ENCODE measurements around the gene STKLD1. TPM values are rescaled to one million over a fixed set of nuclear protein-coding genes. Genes with fewer than 3 reads are reported as not detected.

STKLD1 gene
- total RNA-seq, 1 donor from 2014 or later: 1.3 TPM

DNA sequence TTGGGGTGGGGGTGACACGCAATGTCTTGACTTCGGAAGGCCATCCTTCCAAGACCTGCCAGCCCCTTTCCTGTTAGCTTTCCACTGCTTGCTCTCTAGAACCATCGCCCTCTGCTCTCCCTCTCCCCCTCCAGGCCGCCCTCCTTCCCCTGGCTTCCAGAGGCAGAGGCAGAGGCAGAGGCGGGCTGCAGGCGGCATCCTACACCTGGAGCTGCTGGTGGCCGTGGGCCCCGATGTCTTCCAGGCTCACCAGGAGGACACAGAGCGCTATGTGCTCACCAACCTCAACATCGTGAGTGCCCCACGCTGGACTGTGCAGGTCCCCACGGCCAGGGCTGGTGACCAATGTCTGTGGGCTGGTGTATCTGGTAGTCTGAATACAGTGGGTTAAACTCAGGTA, 48.0 kb downstream of the STKLD1 start:
- TF ChIP-seq, protein P1, sequence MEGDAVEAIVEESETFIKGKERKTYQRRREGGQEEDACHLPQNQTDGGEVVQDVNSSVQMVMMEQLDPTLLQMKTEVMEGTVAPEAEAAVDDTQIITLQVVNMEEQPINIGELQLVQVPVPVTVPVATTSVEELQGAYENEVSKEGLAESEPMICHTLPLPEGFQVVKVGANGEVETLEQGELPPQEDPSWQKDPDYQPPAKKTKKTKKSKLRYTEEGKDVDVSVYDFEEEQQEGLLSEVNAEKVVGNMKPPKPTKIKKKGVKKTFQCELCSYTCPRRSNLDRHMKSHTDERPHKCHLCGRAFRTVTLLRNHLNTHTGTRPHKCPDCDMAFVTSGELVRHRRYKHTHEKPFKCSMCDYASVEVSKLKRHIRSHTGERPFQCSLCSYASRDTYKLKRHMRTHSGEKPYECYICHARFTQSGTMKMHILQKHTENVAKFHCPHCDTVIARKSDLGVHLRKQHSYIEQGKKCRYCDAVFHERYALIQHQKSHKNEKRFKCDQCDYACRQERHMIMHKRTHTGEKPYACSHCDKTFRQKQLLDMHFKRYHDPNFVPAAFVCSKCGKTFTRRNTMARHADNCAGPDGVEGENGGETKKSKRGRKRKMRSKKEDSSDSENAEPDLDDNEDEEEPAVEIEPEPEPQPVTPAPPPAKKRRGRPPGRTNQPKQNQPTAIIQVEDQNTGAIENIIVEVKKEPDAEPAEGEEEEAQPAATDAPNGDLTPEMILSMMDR (conservative IDR thresholded peaks at IDR 0.05; ENCODE audit: low read depth, low read length): no peak
- no peak for DNase-seq (ENCODE audit: low read depth)
- H3K4me3 ChIP-seq (ENCODE audit: low read depth, low read length): no peak overlapping the region

DNA sequence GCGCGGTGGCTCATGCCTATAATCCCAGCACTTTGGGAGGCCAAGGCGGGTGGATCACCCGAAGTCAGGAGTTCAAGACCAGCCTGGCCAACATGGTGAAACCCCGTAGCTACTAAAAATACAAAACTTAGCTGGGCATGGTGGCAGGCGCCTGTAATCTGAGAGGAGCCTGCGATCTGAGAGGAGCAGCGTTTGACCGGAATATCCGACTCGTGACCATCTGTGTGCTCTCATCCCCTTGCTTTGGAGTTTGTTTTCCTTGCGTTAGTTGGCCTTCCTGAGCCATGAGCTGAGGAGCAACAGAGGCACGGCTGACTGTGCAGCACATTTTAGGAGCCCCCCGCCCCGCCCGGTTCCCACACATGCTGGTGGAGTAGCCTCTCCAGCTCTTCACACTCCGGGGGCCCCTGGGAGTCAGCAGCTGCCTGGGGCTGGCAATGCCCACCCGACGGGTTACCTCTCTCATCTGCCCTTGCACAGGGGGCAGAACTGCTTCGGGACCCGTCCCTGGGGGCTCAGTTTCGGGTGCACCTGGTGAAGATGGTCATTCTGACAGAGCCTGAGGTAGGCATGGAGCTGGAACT, 49.0 kb downstream of the STKLD1 start:
- TF ChIP-seq, protein P1 (conservative IDR thresholded peaks at IDR 0.05; ENCODE audit: low read depth, low read length): no peak
- no peak overlapping the region for H3K4me3 ChIP-seq (ENCODE audit: low read depth, low read length)
- no peak for DNase-seq (ENCODE audit: low read depth)

DNA sequence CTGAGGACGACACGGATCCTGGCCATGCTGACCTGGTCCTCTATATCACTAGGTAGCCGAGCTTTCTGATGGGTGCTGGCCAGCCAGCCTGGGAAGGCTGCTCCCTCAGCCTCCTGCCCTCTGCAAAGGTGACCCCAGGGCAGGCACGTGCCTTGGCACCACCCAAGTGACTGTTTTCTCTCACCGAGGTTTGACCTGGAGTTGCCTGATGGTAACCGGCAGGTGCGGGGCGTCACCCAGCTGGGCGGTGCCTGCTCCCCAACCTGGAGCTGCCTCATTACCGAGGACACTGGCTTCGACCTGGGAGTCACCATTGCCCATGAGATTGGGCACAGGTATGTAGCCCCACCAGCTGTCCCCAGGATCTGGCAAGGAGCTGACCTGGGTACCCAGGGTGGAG, 49.8 kb downstream of the STKLD1 start:
- H3K4me3 ChIP-seq (ENCODE audit: low read depth, low read length): no peak overlapping the region
- TF ChIP-seq, protein P1 (conservative IDR thresholded peaks at IDR 0.05; ENCODE audit: low read depth, low read length): no peak

DNA sequence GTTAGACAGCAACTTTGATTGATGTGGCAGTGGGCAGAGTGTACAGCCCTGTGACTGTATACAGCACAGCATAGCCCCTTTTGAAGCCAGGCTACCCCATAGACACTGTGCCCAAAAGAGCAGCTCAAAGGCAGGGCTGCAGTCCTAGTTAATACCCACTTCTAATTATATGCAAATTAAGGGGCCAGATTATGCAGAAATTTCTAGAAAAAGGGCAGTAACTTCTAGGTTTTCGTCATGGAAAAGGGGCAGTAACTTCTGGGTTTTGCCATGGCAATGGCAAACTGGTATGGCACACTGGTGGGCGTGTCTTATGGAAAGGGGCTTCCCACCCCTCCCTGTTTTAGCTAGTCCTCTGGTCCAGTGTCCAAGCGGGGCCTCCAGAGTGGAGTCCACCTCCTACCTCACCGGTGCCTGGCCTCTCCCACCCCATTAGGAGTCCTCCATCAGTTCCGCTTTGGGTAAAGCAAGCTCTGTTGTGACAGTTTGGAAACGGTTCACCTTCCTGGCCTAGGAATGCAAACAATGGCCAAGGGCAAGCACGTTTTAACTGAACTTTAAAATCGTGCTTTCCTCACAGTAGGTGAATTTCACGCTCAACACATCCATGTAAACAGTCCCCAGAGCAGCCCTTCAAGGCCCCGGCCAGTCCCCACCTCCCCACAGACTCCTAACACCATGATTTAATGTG, 51.6 kb downstream of the STKLD1 start:
- no peak overlapping the region for H3K4me3 ChIP-seq (ENCODE audit: low read depth, low read length)
- DNase-seq (ENCODE audit: low read depth): no peak
- TF ChIP-seq, protein P1 (conservative IDR thresholded peaks at IDR 0.05; ENCODE audit: low read depth, low read length): no peak

More for the DNA sequence above, 49.8 kb downstream of the STKLD1 start:
- no peak for DNase-seq (ENCODE audit: low read depth)

DNA sequence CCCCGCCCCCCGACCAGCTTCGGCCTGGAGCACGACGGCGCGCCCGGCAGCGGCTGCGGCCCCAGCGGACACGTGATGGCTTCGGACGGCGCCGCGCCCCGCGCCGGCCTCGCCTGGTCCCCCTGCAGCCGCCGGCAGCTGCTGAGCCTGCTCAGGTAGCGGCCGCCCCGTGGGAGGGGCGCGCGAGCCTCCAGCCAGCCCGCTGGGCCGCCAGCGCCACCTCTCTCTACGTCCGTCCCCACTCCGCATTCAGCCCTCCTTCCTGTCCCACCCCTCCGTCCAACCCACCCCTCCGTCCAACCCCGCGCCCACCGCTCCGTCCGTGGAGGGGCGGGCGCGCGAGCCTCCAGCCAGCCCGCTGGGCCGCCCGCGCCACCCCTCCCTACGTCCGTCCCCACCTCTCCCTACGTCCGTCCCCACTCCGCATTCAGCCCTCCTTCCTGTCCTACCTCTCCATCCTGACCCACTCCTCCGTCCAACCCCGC, 52.5 kb downstream of the STKLD1 start:
- peak overlapping the region; percentile 14 for H3K4me3 ChIP-seq (ENCODE audit: low read depth, low read length)
- TF ChIP-seq, protein P1 (conservative IDR thresholded peaks at IDR 0.05; ENCODE audit: low read depth, low read length): no peak
- DNase-seq (ENCODE audit: low read depth): no peak

DNA sequence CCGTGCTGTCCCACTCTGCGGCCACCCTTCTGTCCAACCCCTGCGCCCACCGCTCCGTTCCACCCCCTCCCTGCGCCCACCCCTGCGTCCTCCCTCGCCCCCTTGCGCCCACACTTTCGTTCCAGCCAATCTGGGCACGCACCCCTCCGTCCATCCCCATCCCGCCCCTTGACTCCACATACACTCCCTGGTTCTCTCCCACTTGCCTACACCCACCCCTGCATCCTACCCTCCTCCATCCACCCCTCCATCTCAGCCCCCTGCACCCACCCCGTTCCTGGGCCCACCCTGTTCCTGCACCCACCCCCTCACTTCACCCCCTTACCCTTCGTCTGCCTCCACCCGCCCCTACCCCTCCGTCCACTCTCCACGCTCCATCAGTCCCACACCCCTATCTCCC, 53.0 kb downstream of the STKLD1 start:
- no peak overlapping the region for H3K4me3 ChIP-seq (ENCODE audit: low read depth, low read length)
- DNase-seq (ENCODE audit: low read depth): no peak
- TF ChIP-seq, protein P1 (conservative IDR thresholded peaks at IDR 0.05; ENCODE audit: low read depth, low read length): no peak

All from epithelial cell of proximal tubule (primary cell).